NCI-H345 (cell line): ENCODE data around the gene MYORG.
"Not testable (repeated sequence)": the region's sequence is repeated elsewhere in the genome, so short reads cannot be mapped to it uniquely, and the experiment has no call there.

Source experiments
- DNase-seq: peaks from one replicate; lab custom pipeline; 2025; lab: John Stamatoyannopoulos, UW

The MYORG gene

DNA sequence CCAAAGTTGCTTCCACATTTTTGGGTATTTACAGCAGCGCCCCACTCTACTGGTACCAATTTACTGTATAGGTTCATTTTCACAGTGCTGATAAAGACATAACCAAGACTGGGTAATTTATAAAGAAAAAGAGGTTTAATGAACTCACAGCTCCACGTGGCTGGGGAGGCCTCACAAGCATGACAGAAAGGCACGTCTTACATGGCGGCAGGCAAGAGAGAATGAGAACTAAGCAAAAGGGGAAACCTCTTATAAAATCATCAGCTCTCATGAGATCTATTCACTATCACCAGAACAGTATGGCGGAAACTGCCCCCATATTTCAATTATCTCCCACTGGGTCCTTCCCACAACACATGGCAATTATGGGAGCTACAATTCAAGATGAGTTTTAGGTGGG, 7.9 kb downstream of the MYORG start:
- not testable (repeated sequence) for DNase-seq

DNA sequence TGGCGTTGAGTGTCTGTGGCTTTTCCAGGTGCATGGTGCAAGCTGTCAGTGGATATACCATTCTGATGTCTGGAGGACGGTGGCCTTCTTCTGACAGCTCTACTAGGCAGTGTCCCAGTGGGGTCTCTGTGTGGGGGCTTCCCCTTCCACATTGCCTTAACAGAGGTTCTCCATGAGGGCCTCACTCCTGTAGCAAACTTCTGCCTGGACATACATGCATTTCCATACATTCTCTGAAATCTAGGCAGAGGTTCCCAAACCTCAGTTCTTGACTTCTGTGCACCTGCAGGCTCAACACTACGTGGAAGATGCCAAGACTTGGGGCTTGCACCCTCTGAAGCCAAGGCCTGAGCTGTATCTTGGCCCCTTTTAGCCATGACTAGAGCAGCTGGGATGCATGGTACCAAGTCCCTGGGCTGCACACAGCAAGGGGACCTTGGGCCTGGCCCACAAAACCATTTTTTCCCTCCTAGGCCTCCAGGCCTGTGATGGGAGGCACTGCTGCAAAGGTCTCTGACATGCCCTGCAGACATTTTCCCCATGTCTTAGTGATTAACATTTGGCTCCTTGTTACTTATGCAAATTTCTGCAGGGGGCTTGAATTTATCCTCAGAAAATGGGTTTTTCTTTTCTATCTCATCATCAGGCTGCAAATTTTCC, 8.8 kb downstream of the MYORG start:
- not testable (repeated sequence) for DNase-seq

DNA sequence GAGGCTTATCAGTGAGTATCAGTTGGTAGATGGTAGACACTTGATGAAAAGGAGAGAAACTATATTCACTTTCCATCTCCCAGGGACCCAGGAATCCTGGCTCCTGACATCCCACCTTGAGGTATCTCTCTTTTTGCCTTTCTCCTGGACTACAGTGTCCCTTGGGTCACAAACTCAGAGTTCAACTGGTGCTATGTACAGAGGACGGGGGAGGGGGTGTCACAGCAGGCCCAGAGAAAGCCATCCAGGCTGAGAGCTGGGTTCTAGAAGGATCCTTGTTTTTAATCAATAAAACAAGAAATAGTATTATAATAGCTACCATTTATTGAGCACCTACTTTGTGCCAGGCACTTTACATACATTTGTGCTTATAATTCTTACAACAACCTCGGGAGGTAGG, 10.3 kb downstream of the MYORG start:
- no peak for DNase-seq

DNA sequence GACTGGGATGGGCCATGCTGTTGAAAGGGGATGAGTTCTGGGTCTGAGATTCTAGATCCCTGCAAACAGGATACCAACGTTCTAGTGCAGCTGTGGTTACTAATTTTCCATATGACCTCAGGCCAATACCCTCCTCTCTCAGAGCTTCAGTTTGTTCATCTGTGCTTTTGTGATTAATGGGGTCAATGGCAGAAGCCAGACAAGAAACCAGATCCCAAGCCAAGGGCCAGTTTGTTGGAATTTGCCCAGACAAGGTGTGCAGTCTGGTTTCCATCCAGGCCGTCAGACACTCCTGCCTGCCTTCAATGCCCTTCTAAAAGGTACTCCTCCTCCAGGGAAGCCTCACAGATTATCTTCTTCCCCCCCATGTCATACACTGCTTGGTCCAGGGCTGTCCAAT, 11.4 kb downstream of the MYORG start:
- no peak for DNase-seq

DNA sequence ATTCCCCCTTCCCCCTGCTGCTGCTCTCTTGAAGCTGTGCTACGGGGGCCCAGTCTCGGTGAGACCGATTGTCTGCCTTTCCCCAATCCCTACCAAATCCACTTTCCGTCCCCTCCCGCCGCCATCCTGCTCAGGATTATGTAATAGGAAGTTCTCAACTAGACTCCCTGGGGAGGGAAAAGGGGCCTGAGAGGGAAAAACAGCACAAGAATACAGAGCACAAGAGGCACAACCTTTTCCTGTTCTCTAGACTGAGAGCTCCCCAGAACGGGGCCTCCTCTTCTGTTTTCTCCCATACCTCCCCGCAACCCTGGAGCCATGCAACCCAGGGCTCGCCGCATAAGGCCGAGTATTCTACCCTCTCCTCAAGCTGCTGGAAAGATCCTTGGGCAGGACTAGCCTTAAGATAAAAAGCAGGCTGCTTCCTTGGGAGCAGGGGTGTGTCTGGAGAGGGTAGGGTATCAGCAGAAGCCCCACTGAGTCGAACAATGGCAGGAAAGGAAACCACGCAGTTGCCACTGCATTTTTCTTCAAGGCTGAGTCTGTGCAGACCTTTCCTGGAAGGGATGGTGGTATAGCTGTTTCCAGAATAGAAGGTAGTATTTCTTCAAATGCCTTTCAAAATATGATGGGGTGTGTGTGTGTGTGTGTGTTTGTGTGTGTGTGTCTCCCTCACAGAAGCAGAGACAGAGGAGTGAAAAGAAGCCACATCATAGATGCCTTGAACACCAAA, 12.9 kb downstream of the MYORG start:
- no peak for DNase-seq

DNA sequence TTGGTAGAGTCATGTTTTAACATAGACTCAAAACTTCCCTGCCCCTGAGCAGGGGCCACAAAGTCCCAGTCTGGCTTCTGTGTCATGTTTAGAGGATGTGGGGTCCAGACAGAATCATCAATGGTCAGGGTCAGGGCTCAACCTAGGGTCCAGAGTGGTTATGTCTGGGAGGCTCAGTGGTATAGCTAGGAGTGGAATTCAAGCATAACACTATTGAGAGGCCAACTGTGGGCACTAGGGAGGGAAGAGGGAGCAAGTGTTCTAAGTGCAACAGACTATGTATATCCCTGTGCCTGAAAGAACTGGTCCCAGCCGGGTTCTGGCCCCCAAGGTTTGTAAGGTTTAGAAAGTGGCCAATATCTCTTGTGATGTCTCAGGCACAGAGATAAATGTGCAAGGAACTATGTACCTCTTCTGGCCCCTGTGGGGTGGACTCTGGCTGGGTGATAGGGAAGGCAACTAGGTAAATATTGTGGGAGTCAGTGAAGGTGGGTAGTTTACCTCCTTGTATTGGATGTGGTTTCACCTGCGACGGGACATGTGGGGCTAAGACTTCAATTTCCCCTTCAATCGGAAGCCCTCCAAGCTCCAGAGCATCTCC, 14.0 kb downstream of the MYORG start:
- no peak for DNase-seq

DNA sequence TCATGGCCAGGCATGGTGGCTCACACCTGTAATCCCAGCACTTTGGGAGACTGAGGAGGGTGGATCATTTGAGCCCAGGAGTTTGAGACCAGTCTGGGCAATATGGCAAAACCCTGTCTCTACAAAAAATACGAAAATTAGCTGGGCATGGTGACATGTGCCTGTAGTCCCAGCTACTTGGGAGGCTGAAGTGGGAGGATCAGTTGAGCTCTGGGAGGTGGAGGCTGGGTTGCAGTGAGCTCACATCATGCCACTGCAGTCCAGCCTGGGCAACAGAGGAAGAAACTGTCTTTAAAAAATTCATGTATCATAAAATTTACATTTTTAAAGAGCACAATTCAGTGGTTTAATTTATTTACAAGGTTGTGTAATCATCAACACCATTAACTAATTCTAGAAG, 23.7 kb downstream of the MYORG start:
- DNase-seq = not testable (repeated sequence)

DNA sequence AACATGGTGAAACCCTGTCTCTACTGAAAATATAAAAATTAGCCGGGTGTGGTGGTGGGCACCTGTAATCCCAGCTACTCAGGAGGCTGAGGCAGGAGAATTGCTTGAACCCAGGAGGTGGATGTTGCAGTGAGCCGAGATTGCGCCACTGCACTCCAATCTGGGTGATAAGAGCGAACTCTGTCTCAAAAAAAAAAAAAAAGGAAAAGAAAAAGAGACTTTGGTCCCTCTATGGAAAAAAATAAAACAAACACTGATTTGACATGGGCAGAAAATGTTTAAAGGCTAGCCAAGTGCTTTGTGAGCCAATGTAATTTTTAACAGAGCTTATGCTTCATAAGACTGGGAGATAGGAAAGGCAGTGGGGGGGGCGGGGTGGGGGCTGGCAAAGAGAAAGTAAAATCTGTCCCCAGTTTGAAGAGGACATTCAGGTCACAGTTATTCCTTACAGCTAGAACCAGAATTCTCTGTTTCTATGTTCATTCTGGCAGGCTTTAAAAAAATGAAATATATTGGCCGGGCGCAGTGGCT, 24.5 kb downstream of the MYORG start:
- DNase-seq = not testable (repeated sequence)

DNA sequence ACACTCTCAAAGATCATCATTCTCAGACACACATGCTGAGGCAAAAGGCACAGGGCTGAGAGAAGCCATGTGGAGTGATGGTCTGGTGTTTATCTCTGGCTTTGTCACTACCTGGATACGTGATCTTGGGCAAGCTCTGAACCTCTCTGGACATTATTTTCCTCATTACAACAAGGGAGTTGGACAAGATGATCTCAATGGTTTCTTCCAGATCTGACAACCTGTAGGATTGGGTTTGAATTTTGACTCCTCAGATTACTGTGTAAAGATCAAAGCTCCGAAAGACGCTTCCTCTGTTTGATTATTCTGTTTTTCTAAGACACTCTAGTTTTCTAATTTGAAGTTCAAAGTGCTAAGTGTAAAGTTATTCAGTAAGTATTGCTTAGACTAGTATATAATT, 27.4 kb downstream of the MYORG start:
- DNase-seq = no peak

DNA sequence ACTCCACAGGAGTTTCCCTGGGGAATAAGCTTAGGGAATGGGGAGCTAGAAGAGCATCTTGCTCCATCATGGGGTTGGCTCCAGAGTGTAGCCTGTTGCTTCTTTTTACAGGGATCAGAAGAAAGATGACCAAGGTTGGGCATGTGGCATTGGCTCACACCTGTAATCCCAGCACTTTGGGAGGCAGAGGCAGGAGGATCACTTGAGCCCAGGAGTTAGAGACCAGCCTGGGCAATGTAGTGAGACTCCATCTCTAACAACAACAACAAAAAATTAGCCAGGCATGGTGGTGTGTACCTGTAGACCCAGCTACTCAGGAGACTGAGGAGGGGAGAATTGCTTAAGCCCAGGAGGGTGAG, 28.9 kb downstream of the MYORG start:
- DNase-seq = no peak

DNA sequence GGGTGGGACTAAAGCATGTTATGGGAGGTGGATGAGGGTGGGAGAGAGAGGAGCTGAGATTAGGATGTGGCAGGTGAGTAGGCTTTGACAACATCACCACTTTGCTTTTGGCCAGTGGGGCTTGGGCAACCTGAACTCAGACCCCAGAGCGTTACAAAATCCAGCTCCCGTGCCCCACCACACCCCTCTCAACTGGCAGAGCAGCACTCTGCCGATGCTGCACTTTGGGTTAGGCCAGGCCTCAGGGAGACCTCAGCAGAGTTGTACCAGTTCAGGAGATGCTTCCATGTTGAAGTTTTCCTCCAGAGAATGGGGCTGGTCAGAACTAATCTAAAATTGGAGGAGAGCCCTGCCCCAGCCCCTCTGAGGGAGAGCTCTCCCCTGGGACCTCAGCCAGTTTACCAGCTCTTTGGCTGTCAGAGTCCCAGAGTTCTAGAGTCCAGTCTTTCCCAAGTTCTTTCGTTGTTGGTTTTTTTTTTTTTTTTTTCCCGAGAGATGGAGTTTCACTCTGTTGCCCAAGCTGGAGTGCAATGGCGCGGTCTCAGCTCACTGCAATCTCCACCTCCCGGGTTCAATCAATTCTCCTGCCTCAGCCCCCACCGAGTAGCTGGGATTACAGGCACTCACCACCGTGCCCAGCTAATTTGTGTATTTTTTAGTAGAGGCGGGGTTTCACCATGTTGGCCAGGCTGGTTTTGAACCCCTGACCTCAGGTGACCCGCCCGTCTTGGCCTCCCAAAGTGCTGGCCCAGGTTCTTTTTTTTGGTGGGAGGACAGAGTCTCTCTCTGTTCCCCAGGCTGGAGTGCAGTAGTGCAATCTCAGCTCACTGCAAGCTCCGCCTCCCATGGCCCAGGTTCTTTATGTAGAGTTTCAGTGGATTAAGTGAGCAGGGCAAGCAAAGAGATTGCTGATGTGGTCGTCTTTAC, 29.6 kb downstream of the MYORG start:
- no peak for DNase-seq

DNA sequence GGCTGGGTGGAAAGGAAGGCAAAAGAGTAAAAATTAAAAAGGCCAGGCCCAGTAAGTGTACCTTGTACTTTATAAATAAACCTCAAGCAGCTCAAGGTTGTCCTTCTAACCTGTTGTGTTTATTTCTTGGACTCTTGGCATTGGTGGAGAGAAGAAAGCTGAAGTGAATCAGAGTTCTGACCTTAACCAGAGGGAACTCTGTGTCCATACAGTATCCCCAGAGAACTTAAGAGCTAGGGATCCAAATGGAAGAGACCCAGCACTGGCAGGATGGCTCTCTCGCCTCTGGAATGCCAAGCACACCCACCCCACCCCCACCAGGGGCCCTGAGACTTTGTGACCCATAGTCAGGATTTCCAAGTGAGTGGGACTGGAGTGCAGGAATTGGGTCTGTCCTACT, 33.1 kb downstream of the MYORG start:
- no peak for DNase-seq

DNA sequence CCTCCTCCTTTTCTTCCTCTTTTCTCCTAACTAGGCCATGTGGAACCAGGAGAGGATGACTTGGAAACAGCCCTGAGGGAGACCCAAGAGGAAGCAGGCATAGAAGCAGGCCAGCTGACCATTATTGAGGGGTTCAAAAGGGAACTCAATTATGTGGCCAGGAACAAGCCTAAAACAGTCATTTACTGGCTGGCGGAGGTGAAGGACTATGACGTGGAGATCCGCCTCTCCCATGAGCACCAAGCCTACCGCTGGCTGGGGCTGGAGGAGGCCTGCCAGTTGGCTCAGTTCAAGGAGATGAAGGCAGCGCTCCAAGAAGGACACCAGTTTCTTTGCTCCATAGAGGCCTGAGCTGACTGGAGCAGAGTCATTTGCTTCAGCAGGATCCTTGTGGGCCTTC, 33.6 kb downstream of the MYORG start:
- DNase-seq = no peak

DNA sequence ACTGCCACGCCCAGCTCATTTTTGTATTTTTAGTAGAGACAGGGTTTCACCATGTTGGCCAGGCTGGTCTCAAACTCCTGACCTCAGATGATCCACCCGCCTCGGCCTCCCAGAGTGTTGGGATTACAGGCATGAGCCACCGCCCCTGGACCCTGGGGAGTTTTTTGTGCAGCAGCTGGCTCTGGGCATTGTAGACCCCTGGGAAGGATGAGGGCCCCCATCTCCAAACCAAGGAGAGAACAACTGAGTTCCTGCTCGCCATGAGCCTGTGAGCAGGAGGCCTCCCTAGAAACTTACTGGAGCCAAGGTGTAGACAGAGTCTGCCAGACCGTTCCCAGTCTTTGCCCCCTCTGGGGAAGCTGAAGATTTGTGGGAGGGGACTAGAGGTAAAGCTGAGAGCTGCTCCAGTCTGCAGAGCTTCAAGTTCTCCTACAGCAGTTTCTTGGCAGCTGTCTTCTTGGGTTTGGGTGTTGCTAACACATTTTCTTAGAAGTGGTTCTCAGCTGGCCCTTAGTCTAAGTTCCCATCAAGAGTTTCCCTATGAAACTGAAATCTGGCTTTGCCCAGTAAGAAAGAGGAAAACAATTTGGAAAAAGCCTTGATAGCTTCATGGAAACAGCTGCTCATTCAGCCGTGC, 34.9 kb downstream of the MYORG start:
- DNase-seq = no peak

DNA sequence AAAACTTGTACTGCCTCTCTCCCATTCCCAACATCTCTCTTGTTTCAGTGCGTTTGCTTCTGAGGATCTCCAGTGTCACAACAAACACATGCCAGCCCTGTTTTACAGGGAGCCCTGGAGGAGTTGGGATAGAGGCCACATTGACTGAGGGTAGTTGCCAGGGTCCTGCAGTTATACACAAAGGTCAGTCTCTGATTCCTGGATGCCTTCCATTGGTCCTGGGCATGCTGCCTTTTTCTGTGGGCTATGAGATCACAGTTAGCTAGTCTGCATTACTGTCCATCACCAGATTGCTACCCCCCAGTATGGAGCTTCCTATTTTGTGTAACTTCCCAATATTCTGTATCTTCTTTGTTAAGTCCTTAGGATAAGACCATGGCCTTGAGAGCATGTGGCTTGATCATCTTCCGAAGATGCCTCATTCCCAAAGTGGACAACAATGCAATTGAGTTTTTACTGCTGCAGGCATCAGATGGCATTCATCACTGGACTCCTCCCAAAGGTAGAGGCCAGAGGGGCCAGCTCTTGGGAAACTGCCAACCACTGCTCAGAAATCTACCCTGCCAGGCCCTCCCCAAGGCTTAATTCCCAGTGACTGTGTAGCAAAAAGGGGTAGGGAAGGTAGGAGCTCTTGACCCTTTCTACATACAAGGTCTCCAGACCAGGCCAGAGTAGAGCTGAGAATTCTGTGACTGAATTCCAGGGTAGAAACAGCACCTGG, 37.9 kb downstream of the MYORG start:
- DNase-seq = no peak

DNA sequence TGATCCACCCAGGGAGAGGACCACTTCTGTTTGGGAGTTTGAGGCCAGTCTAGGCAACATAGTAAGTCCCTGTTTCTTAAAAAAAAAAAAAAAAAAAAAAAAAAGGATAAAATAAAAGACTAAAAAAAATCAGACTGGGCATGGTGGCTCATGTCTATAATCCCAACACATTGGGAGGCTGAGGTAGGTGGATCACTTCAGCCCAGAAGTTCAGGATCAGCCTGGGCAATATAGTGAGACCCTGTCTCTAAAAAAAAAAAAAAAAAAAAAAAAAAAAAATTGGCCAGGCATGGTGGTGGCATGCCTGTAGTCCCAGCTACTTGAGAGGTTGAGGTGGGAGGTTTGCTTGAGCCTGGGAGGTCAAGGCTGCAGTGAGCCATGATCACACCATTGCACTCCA, 38.6 kb downstream of the MYORG start:
- not testable (repeated sequence) for DNase-seq

DNA sequence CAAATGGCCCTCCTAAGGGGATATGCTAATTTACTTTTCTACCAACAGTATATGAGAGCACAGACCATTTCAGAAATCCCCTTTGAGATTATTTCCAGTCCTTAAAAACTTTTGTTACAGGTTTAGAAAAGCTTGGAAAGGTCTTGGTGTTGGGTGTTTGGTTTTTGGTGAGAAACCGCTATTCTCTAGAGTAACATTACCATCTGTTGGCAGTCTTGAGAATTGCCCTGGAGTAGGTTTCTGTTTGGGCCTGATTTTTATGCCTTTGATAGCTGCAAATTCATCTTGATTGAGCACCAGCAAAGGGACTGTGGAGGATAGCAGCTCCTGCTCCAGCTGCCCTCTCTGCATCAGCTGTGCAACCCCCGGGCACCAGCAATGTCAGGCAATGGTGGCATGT, 39.3 kb downstream of the MYORG start:
- no peak for DNase-seq

DNA sequence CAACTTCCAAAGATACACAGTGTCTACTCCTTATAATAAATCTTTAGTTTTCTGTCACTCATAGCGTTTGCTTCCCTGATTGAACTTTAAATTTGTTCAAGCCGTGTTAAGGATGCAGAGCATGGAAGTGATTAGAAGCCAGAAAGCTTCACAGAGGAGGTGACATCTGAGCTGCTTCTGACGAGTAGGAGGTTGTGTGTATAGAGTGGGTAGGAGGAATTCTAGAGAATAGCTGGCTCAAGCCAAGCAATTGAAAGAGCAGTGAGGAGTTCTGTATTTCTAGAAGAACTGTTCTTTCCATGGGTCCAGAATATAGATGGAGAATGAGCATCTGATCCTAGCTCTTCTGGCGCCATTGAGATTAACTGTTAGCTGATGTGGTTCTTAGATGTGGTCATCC, 41.3 kb downstream of the MYORG start:
- no peak for DNase-seq

DNA sequence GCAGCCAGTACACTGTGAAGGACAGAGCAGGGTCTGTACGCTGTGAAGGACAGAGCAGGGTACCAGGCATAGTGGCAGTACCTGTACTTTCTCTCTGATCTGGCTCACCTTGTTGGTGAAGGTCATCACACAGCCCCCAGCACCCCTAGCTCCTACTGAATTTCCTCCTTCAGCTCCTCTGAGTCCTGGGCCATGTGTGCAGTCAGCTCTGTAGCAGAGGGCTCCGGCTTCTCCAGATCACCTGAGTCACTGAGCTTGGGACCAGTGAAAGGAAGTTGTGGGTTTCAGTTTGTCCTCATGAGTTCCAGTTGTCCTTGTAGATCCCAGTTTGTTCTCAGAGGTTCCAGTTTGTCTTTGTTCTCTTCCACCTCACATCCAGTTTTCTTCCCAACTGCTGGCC, 41.8 kb downstream of the MYORG start:
- no peak for DNase-seq

DNA sequence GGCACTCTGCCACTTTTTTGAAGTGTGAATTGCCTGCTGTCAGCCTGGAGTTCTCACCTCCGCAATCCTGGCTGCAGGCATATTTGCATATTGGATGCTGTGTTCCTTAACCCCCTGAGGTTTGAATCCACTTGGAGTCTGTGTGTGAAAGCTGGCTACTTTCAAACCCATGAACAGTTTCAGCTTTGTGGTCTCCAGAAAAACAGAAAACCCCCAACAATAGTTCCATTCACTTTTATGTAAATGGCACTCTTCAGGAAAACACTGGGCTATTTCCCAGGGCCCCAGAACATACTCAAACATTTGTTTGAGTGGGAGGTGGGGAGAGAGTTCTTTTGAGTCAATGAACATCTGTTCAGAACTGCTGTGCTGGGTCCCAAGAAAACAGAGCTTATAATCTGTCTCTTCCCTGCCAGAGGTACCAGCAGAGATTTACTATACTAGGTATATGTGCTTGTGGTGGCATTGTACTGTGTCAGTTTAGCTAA, 42.3 kb downstream of the MYORG start:
- DNase-seq = no peak

DNA sequence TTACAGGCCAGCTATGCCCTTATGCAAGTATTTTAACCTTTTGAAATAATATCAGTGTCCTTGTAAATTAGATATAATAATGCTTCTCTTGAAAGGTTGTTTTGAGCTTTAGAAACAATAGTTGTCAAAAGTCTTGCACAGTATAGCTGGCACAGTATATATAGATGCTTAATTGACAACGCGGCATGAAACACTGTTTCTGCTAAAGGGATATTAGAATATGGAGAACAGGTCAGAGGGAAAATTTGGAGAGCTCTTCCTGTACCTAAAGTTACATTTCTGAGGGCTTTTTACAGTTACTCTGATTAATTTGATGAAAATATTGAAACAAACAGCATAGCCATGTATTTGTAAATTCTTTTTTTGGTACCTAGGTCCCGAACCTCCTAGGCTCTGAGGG, 42.9 kb downstream of the MYORG start:
- DNase-seq = no peak
